Fibroblast of upper back skin (primary cell): ENCODE results near the gene MRGPRX3.
"Not testable (repeated sequence)": the region's sequence is repeated elsewhere in the genome, so short reads cannot be mapped to it uniquely, and the experiment has no call there.

Experiments
- DNase-seq: peaks from one replicate; pipeline ENCODE4 v3.0.0-alpha.2; 2013

MRGPRX3 gene

GRCh38 chr11:18132341-18132740 is at the start of gene MRGPRX3:
Gene MRGPRX3 (plus strand): TSS chr11:18132571. CDS start chr11:18137203, 4,632 bp downstream.
- DNase-seq: no peak

GRCh38 chr11:18088366-18088765 is 44.0 kb upstream of the MRGPRX3 start:
- DNase-seq: peak; percentile 43

- DNase-seq: no peak
Observed at GRCh38 chr11:18088966-18089365, 43.4 kb upstream of the MRGPRX3 start.

GRCh38 chr11:18091731-18092130 is 40.6 kb upstream of the MRGPRX3 start:
- no peak for DNase-seq

- DNase-seq: no peak
Observed at GRCh38 chr11:18093959-18094358, 38.4 kb upstream of the MRGPRX3 start.

- DNase-seq: no peak
Observed at GRCh38 chr11:18100926-18101656, 31.3 kb upstream of the MRGPRX3 start.

GRCh38 chr11:18105086-18105801 is 27.1 kb upstream of the MRGPRX3 start:
- no peak for DNase-seq

GRCh38 chr11:18105802-18106574 is 26.4 kb upstream of the MRGPRX3 start, which contains the start of gene SAAL1:
Gene SAAL1 (minus strand): TSS chr11:18106082. CDS start chr11:18106041, 41 bp downstream.
- peak; percentile 81 for DNase-seq

- no peak for DNase-seq
Observed at GRCh38 chr11:18106688-18107087, 25.7 kb upstream of the MRGPRX3 start.

GRCh38 chr11:18108254-18108653 is 24.1 kb upstream of the MRGPRX3 start:
- no peak for DNase-seq

- DNase-seq: no peak
Observed at GRCh38 chr11:18111005-18111404, 21.4 kb upstream of the MRGPRX3 start.

GRCh38 chr11:18115360-18116127 is 16.8 kb upstream of the MRGPRX3 start:
- DNase-seq: peak; percentile 49

GRCh38 chr11:18121331-18121828 is 11.0 kb upstream of the MRGPRX3 start:
- DNase-seq: not testable (repeated sequence)

GRCh38 chr11:18131115-18131514 is 1.3 kb upstream of the MRGPRX3 start:
- DNase-seq: not testable (repeated sequence)

GRCh38 chr11:18135308-18135707 is 2.9 kb downstream of the MRGPRX3 start:
- DNase-seq: no peak

- no peak for DNase-seq
Observed at GRCh38 chr11:18137186-18137800, 4.9 kb downstream of the MRGPRX3 start.

GRCh38 chr11:18140145-18140544 is 7.8 kb downstream of the MRGPRX3 start:
- DNase-seq: no peak

GRCh38 chr11:18144243-18144642 is 11.9 kb downstream of the MRGPRX3 start:
- DNase-seq: peak; percentile 1

GRCh38 chr11:18145025-18145424 is 12.7 kb downstream of the MRGPRX3 start:
- no peak for DNase-seq

- DNase-seq: no peak
Observed at GRCh38 chr11:18145837-18146236, 13.5 kb downstream of the MRGPRX3 start.

- no peak for DNase-seq
Observed at GRCh38 chr11:18151581-18151980, 19.2 kb downstream of the MRGPRX3 start.

GRCh38 chr11:18168372-18168771 is 36.0 kb downstream of the MRGPRX3 start:
- DNase-seq: no peak
